Activated CD4-positive, alpha-beta T cell treated with anti-CD3 and anti-CD28 coated beads, Interleukin-2, amount 10 ng/mL, durations not matched to agents 24 days and 14 days (primary cell): ENCODE results near the gene H2BW1. TPM values are rescaled to one million over a fixed set of nuclear protein-coding genes. Genes with fewer than 3 reads are reported as not detected.
"Not testable (repeated sequence)": the region's sequence is repeated elsewhere in the genome, so short reads cannot be mapped to it uniquely, and the experiment has no call there.

Experiments
- DNase-seq: peaks from one replicate; pipeline ENCODE4 v3.0.0; 2022
- H3K27ac Mint-ChIP-seq: one replicate; pipeline ENCODE4 v1.8.0; 2022; ENCODE audit warnings: mild to moderate bottlenecking, mixed read lengths
- H3K27me3 Mint-ChIP-seq: one replicate; pipeline ENCODE4 v1.8.0; 2022; ENCODE audit warnings: mixed read lengths
- H3K36me3 Mint-ChIP-seq: one replicate; pipeline ENCODE4 v1.8.0; 2022; ENCODE audit warnings: low read depth, mild to moderate bottlenecking, mixed read lengths
- H3K4me1 Mint-ChIP-seq: one replicate; pipeline ENCODE4 v1.8.0; 2021; ENCODE audit warnings: mixed read lengths
- H3K4me3 Mint-ChIP-seq: one replicate; pipeline ENCODE4 v1.8.0; 2022; ENCODE audit warnings: mild to moderate bottlenecking, moderate library complexity, mixed read lengths
- H3K9me3 Mint-ChIP-seq: one replicate; pipeline ENCODE4 v1.8.0; 2021; ENCODE audit warnings: mixed read lengths
- intact Hi-C: fragments of 100-400 bp; cut with micrococcal nuclease; formaldehyde crosslinking; loops from one replicate; pipeline ENCODE4 v1.15.1; 2023
- total RNA-seq: library from RNA; stranded (reverse); gene quantifications from 2 replicates; pipeline ENCODE4 v1.2.3, GENCODE V29; 2022

H2BW1 gene, protein sequence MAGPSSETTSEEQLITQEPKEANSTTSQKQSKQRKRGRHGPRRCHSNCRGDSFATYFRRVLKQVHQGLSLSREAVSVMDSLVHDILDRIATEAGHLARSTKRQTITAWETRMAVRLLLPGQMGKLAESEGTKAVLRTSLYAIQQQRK
- not detected in 2 replicates for total RNA-seq

DNA sequence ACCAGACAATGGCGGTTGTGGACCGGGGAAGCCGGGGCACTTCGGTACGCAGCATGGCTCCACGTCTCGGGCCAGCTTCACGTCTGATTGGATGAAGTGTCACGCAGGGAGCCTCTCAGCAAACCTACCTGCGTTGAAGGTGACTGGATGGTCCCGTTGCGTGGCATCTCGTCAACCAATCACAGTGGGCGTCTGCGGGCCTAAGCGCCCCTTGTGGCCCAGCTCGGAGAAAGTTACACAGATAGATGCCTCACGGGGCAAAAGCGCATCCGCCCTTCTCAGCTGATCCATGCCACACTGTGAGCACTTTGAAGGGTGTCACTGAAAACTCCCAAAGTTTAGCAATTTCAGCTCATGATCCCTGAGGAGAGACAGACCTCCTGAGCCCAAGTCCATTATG is at the start of gene H2BW1:
TSS of gene H2BW1 (minus strand) at position 103 of the 400 bp plus-strand sequence. CDS start 132 bp downstream, outside the sequence.
- Mint-ChIP-seq H3K27ac (no peak within 1 kb of the TSS), H3K27me3 (no peaks in the 10 kb centered on the region), H3K4me1 (no peaks in the 10 kb centered on the region), H3K36me3 (no peaks in the 10 kb centered on the region), H3K9me3 (no peaks in the 10 kb centered on the region), H3K4me3 (no peak within 1 kb of the TSS)
- DNase-seq, result no peak
- intact Hi-C loops, result no loop called here

DNA sequence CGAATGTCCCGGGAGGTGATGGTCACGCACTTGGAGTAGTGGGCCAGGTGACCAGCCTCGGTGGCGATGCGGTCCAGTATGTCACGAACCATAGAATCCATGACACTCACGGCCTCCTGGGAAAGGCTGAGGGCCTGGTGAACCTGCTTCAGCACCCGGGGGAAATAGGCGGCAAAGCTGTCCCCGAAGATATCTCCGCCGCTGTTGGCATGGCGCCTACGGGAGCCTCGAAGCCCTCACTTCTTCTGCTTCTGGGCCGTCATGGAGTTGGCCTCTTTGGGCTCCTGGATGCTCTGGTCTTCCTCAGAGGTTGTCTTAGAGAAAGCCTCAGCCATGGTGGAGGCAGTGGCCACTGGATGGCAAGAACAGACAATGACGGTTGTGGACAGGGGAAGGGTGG is 49.1 kb upstream of the H2BW1 start:
- H3K36me3 Mint-ChIP-seq, intact Hi-C loops, H3K27ac Mint-ChIP-seq: not testable (repeated sequence)

GRCh38 chrX:104054956-104055355 is 41.4 kb upstream of the H2BW1 start:
- H3K27ac Mint-ChIP-seq, H3K4me3 Mint-ChIP-seq, DNase-seq, H3K4me1 Mint-ChIP-seq, H3K36me3 Mint-ChIP-seq, H3K9me3 Mint-ChIP-seq, intact Hi-C loops, H3K27me3 Mint-ChIP-seq: not testable (repeated sequence)

More for the DNA sequence above, 49.1 kb upstream of the H2BW1 start:
- not testable (repeated sequence) for H3K9me3 Mint-ChIP-seq, DNase-seq, H3K27me3 Mint-ChIP-seq, H3K4me3 Mint-ChIP-seq, H3K4me1 Mint-ChIP-seq

DNA sequence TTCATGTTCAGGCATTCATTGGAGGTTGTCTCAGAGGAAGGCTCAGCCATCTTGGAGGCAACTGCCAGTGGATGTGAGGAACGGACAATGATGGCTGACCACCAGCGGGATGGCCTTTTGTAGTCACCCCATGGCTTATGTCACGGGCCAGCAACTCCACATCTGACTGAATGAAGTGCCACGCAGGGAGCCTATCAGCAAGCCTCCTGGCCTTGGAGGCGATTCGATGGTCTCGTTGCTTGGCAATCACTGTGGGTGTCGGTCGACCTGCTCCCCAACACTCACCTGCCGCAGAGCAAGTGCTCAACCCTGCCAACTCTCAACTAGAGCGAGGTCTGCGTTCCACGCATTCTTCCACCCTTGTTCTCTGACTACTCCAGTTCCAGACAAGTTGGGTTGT is 33.7 kb upstream of the H2BW1 start:
- intact Hi-C loops, result no loop called here
- Mint-ChIP-seq H3K4me3 (no peak overlapping the region), H3K27ac (no peak overlapping the region), H3K4me1 (no peaks in the 10 kb centered on the region), H3K9me3 (no peaks in the 10 kb centered on the region), H3K27me3 (no peaks in the 10 kb centered on the region), H3K36me3 (no peaks in the 10 kb centered on the region)
- DNase-seq, result no peak

DNA sequence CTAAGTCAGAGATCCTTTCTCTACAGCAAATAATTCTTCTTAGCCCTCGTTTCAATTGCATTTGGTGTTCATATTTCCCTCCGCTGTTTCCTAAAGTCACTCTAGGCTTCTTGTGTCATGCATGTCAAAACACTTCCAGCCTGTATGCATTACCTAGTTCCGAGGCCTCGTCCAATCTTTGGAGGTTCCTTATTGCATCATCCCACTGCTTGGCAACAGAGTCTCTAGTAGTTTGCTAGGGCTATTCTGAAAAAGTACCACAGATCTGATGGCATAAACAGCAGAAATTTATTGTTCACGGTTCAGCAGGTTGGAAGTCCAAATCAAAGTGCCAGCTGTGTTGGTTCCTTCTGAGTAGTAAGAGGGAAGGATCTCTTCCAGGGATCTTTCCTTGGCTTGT is 32.1 kb upstream of the H2BW1 start:
- no peaks in the 10 kb centered on the region for H3K36me3 Mint-ChIP-seq
- H3K27ac Mint-ChIP-seq, result no peak overlapping the region
- no peak overlapping the region for H3K4me3 Mint-ChIP-seq
- intact Hi-C loops, result no loop called here
- DNase-seq, result no peak
- no peaks in the 10 kb centered on the region for H3K9me3 Mint-ChIP-seq
- H3K4me1 Mint-ChIP-seq, result no peaks in the 10 kb centered on the region
- no peaks in the 10 kb centered on the region for H3K27me3 Mint-ChIP-seq

DNA sequence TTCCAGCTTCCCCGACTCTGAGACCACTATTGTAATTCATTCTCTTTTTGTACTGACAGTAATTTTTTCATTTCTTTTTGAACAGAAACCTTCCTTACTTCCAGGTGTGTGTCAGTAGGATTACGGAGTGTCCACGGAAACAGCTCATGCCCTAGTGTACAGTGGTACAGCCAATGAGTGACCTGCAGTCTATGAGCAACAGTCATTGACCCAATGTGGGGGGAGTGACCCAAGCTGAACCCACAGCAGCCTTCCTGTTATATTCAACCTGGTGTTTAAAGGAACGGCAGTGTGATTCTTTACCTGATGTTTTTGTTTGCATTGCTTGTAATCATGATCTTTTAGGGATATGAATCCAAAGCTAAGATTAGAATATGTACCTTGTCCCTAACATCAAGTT is 27.5 kb upstream of the H2BW1 start:
- intact Hi-C loops, result no loop called here
- Mint-ChIP-seq H3K36me3 (no peaks in the 10 kb centered on the region), H3K27ac (no peak overlapping the region), H3K9me3 (no peaks in the 10 kb centered on the region), H3K4me3 (no peak overlapping the region), H3K4me1 (no peaks in the 10 kb centered on the region), H3K27me3 (no peaks in the 10 kb centered on the region)
- no peak for DNase-seq

- no peak within 1 kb of the TSS for H3K4me3 Mint-ChIP-seq
- no peaks in the 10 kb centered on the region for H3K27me3 Mint-ChIP-seq
- H3K9me3 Mint-ChIP-seq, result no peaks in the 10 kb centered on the region
- no peak for DNase-seq
- intact Hi-C loops, result no loop called here
- no peaks in the 10 kb centered on the region for H3K36me3 Mint-ChIP-seq
- no peaks in the 10 kb centered on the region for H3K4me1 Mint-ChIP-seq
- H3K27ac Mint-ChIP-seq, result no peak within 1 kb of the TSS
Observed at GRCh38 chrX:104039689-104040505, 26.4 kb upstream of the H2BW1 start, which contains the start of gene H2BW2. Gene H2BW2 (plus strand): TSS chrX:104039956. CDS start chrX:104039995, 39 bp downstream.

- H3K9me3 Mint-ChIP-seq, result no peaks in the 10 kb centered on the region
- no peaks in the 10 kb centered on the region for H3K4me1 Mint-ChIP-seq
Observed at GRCh38 chrX:104018126-104018525, 4.6 kb upstream of the H2BW1 start.

DNA sequence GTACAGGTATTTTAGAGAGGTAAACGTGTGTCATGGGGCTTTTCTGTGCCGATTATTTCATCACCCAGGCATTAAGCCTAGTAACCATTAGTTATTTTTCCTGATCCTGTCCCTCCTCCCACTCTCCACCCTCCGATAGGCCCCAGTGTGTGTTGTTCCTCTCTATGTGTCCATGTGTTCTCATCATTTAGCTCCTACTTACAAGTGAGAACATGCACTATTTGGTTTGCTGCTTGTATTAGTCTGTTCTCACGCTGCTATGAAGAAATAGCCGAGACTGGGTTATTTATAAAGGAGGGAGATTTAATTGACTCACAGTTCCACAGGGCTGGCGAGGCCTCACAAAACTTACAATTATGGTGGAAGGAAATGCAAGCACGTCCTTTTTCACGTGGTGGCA is 2.1 kb upstream of the H2BW1 start:
- H3K4me3 Mint-ChIP-seq, H3K9me3 Mint-ChIP-seq, H3K27ac Mint-ChIP-seq, H3K4me1 Mint-ChIP-seq, H3K27me3 Mint-ChIP-seq, H3K36me3 Mint-ChIP-seq, DNase-seq, intact Hi-C loops: not testable (repeated sequence)

More at GRCh38 chrX:104018126-104018525, 4.6 kb upstream of the H2BW1 start:
- Mint-ChIP-seq H3K36me3 (no peaks in the 10 kb centered on the region), H3K4me3 (no peak overlapping the region), H3K27ac (no peak overlapping the region), H3K27me3 (no peaks in the 10 kb centered on the region)
- no peak for DNase-seq
- intact Hi-C loops, result no loop called here

- H3K27ac Mint-ChIP-seq, result no peak overlapping the region
- no peaks in the 10 kb centered on the region for H3K4me1 Mint-ChIP-seq
- no peak overlapping the region for H3K4me3 Mint-ChIP-seq
- H3K36me3 Mint-ChIP-seq, result no peaks in the 10 kb centered on the region
- no peaks in the 10 kb centered on the region for H3K9me3 Mint-ChIP-seq
- H3K27me3 Mint-ChIP-seq, result no peaks in the 10 kb centered on the region
- intact Hi-C loops, result no loop called here
- DNase-seq, result no peak
Observed at GRCh38 chrX:104013158-104013557, 350 bp downstream of the H2BW1 start.

GRCh38 chrX:104008831-104009230 is 4.7 kb downstream of the H2BW1 start:
- no peaks in the 10 kb centered on the region for H3K27me3 Mint-ChIP-seq
- no peak for DNase-seq
- intact Hi-C loops, result no loop called here
- H3K4me1 Mint-ChIP-seq, result no peaks in the 10 kb centered on the region
- no peaks in the 10 kb centered on the region for H3K36me3 Mint-ChIP-seq
- H3K27ac Mint-ChIP-seq, result no peak overlapping the region
- no peaks in the 10 kb centered on the region for H3K9me3 Mint-ChIP-seq
- no peak overlapping the region for H3K4me3 Mint-ChIP-seq

- Mint-ChIP-seq H3K27ac (no peak overlapping the region), H3K4me3 (no peak overlapping the region), H3K9me3 (no peaks in the 10 kb centered on the region), H3K27me3 (peaks cover 2% of the 10 kb centered on the region), H3K36me3 (no peaks in the 10 kb centered on the region), H3K4me1 (no peaks in the 10 kb centered on the region)
- no peak for DNase-seq
- intact Hi-C loops, result no loop called here
Observed at GRCh38 chrX:103999234-103999633, 14.3 kb downstream of the H2BW1 start.

DNA sequence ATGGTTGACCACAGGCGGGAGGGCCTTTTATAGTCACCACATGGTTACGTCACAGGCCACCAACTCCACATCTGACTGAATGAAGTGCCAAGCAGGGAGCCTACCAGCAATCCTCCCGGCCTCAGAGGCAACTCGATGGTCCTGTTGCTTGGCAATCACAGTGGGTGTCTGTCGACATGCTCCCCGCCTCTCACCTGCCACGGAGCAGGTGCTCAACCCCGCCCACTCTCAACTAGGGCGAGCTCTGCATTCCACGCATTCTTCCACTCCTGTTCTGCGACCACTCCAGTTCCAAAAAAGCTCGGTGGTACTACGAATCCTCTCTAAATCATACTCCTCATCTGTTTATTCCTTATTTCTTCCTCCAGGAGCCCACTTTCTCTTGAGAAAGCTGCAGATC is 30.0 kb downstream of the H2BW1 start:
- H3K4me3 Mint-ChIP-seq, H3K27ac Mint-ChIP-seq, H3K4me1 Mint-ChIP-seq, H3K27me3 Mint-ChIP-seq, H3K36me3 Mint-ChIP-seq, intact Hi-C loops, DNase-seq, H3K9me3 Mint-ChIP-seq: not testable (repeated sequence)

DNA sequence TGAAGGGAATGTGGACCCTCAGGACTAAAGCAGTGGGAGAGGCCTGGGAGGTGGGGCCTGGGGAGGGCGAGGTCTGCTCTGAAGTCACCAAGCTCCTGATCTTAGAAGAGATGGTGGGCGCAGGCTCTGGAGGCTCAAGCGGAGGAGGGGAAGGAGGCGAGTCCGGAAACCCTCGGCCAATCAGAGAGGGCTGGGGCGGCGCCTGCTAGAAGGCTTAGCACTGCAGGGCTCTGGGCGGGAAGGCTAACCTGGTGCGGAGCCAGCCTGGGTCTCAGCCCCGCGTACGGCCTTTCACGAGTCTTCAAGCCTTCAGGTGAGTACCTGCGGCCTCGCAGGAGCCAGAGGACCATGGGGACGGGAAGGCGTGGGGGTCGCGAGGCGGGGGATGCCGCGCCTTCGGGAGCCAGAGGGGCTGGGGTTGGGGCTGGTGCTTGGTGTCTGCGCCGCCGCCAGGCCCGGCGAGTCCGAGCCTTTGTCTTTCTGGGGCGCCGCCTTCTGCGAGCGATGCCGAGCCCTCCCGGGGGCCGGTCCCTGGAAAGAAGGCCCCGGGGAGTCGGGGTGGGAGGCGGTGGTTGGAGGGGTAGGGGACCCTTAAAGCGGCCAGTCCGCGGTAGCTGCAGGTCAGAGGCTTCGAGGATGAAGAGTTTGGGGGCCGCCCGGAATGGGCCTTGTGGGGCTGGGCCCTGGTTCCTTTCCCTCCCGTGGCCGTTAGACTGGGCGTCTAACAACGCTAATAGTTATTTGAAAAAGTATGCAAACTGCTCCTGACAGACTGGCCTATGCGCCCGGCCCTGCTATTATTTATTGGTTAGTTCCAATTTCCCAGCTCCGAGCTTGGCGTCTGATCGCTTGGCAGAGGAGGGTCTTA is 50.9 kb downstream of the H2BW1 start, which contains the start of gene TMSB15B:
TSS of gene TMSB15B (plus strand) at position 217 of the 868 bp plus-strand sequence.
- H3K4me3 Mint-ChIP-seq, H3K4me1 Mint-ChIP-seq, H3K9me3 Mint-ChIP-seq, H3K27me3 Mint-ChIP-seq, DNase-seq, H3K36me3 Mint-ChIP-seq, intact Hi-C loops, H3K27ac Mint-ChIP-seq: not testable (repeated sequence)
